HEK293 (cell line): ENCODE measurements around the gene PDF.
A peak's percentile ranks its signal among the peaks of the same experiment; 100 is the strongest.

Experiments used
- ATF2 ChIP-seq: fragments of 450-650 bp; formaldehyde crosslinking; IDR thresholded peaks from 2 replicates; pipeline ENCODE4 v1.5.1; 2016; ENCODE audit warnings: missing biosample characterization, missing genetic modification characterization, low read depth
- GLI2 ChIP-seq: fragments of 450-650 bp; formaldehyde crosslinking; IDR thresholded peaks from 2 replicates; pipeline ENCODE4; 2017; ENCODE audit warnings: missing biosample characterization, missing genetic modification characterization, low read depth, borderline replicate concordance
- GLI4 ChIP-seq: fragments of 450-650 bp; formaldehyde crosslinking; IDR thresholded peaks from 2 replicates; pipeline ENCODE4 v1.5.1; 2016; ENCODE audit warnings: missing biosample characterization, missing genetic modification characterization
- HOXA7 ChIP-seq: sonication (generic); formaldehyde crosslinking; IDR thresholded peaks from 2 replicates; pipeline ENCODE4 v1.8.1; 2022; ENCODE audit warnings: missing genetic modification reagents, borderline replicate concordance
- HOXD13 ChIP-seq: sonication (generic); formaldehyde crosslinking; IDR thresholded peaks from 2 replicates; pipeline ENCODE4 v1.8.0; 2022; ENCODE audit warnings: missing genetic modification reagents, borderline replicate concordance
- KLF16 ChIP-seq: fragments of 450-650 bp; formaldehyde crosslinking; IDR thresholded peaks from 2 replicates; pipeline ENCODE4 v1.5.1; 2017; ENCODE audit warnings: missing biosample characterization, missing genetic modification characterization
- PRDM1 ChIP-seq: fragments of 450-650 bp; formaldehyde crosslinking; IDR thresholded peaks from 2 replicates; pipeline ENCODE4; 2016; ENCODE audit warnings: missing biosample characterization, missing genetic modification characterization
- PRDM2 ChIP-seq: fragments of 450-650 bp; formaldehyde crosslinking; IDR thresholded peaks from 2 replicates; pipeline ENCODE4 v1.5.1; 2016; ENCODE audit warnings: missing biosample characterization, missing genetic modification characterization, borderline replicate concordance
- PRDM4 ChIP-seq: fragments of 450-650 bp; formaldehyde crosslinking; IDR thresholded peaks from 2 replicates; pipeline ENCODE4 v1.5.1; 2017; ENCODE audit warnings: missing biosample characterization, missing genetic modification characterization
- ZBTB1 ChIP-seq: fragments of 450-650 bp; formaldehyde crosslinking; IDR thresholded peaks from 2 replicates; pipeline ENCODE4 v1.5.1; 2016; ENCODE audit warnings: missing biosample characterization, missing genetic modification characterization
- ZBTB21 ChIP-seq: fragments of 450-650 bp; formaldehyde crosslinking; IDR thresholded peaks from 2 replicates; pipeline ENCODE4 v1.5.1; 2017; ENCODE audit warnings: missing biosample characterization, missing genetic modification characterization
- ZFHX2 ChIP-seq: fragments of 450-650 bp; formaldehyde crosslinking; conservative IDR thresholded peaks from 2 replicates; pipeline ENCODE4 v1.5.1; 2016; ENCODE audit warnings: missing biosample characterization, missing genetic modification characterization
- ZNF114 ChIP-seq: fragments of 450-650 bp; formaldehyde crosslinking; IDR thresholded peaks from 2 replicates; pipeline ENCODE4 v1.5.0; 2017; ENCODE audit warnings: missing biosample characterization, missing genetic modification characterization
- ZNF121 ChIP-seq: fragments of 450-650 bp; formaldehyde crosslinking; IDR thresholded peaks from 2 replicates; pipeline ENCODE4 v1.5.1; 2016; ENCODE audit warnings: missing biosample characterization, missing genetic modification characterization
- ZNF132 ChIP-seq: fragments of 450-650 bp; formaldehyde crosslinking; IDR thresholded peaks from 2 replicates; pipeline ENCODE4 v1.5.1; 2017; ENCODE audit warnings: missing biosample characterization, missing genetic modification characterization, borderline replicate concordance
- ZNF16 ChIP-seq: fragments of 450-650 bp; formaldehyde crosslinking; IDR thresholded peaks from 2 replicates; pipeline ENCODE4 v1.5.1; 2016; ENCODE audit warnings: low read depth, missing biosample characterization, missing genetic modification characterization
- ZNF174 ChIP-seq: fragments of 450-650 bp; formaldehyde crosslinking; IDR thresholded peaks from 2 replicates; pipeline ENCODE4 v1.5.0; 2017; ENCODE audit warnings: missing biosample characterization, mild to moderate bottlenecking, missing genetic modification characterization
- ZNF184 ChIP-seq: fragments of 450-650 bp; IDR thresholded peaks from 2 replicates; pipeline ENCODE4 v1.5.1; 2018; ENCODE audit warnings: missing biosample characterization, mild to moderate bottlenecking, missing genetic modification characterization
- ZNF398 ChIP-seq: fragments of 450-650 bp; formaldehyde crosslinking; IDR thresholded peaks from 2 replicates; pipeline ENCODE4 v1.5.1; 2017; ENCODE audit warnings: missing biosample characterization, missing genetic modification characterization
- ZNF416 ChIP-seq: fragments of 450-650 bp; formaldehyde crosslinking; IDR thresholded peaks from 2 replicates; pipeline ENCODE4 v1.5.1; 2016; ENCODE audit warnings: missing biosample characterization, missing genetic modification characterization
- ZNF488 ChIP-seq: fragments of 450-650 bp; formaldehyde crosslinking; IDR thresholded peaks from 2 replicates; pipeline ENCODE4 v1.5.1; 2016; ENCODE audit warnings: missing biosample characterization, missing genetic modification characterization
- ZNF513 ChIP-seq: fragments of 450-650 bp; IDR thresholded peaks from 2 replicates; pipeline ENCODE4 v1.5.1; 2018; ENCODE audit warnings: missing biosample characterization, missing genetic modification characterization
- ZNF549 ChIP-seq: fragments of 450-650 bp; IDR thresholded peaks from 2 replicates; pipeline ENCODE4 v1.5.1; 2018; ENCODE audit warnings: missing biosample characterization, missing genetic modification characterization, mild to moderate bottlenecking, inconsistent platforms, moderate library complexity
- ZNF555 ChIP-seq: fragments of 450-650 bp; formaldehyde crosslinking; conservative IDR thresholded peaks from 2 replicates; pipeline ENCODE4 v1.5.1; 2017; ENCODE audit warnings: missing biosample characterization, mild to moderate bottlenecking, missing genetic modification characterization, inconsistent platforms
- ZNF76 ChIP-seq: fragments of 450-650 bp; formaldehyde crosslinking; IDR thresholded peaks from 2 replicates; pipeline ENCODE4; 2016; ENCODE audit warnings: low read depth, missing biosample characterization, missing genetic modification characterization, borderline replicate concordance
- ZSCAN4 ChIP-seq: fragments of 450-650 bp; formaldehyde crosslinking; IDR thresholded peaks from 2 replicates; pipeline ENCODE4 v1.5.1; 2017; ENCODE audit warnings: missing biosample characterization, missing genetic modification characterization

PDF gene

GRCh38 chr16:69285240-69285639, 45.1 kb downstream of the PDF start (continued):
- TF ChIP-seq PRDM2 (tag by site-specific recombination), result no peak
- TF ChIP-seq GLI4 (tag by site-specific recombination), result no peak
- no peak for TF ChIP-seq ZNF114
- TF ChIP-seq ZNF488 (tag by site-specific recombination), result no peak
- TF ChIP-seq ZNF132 (tag by site-specific recombination), result no peak
- no peak for TF ChIP-seq PRDM4 (tag by site-specific recombination)
- TF ChIP-seq ZNF513, result no peak
- no peak for TF ChIP-seq ZNF549 (tag by site-specific recombination)
- TF ChIP-seq ZBTB21 (tag by site-specific recombination), result peak; percentile 50; the same call in 1 of the 2 replicates
- no peak for TF ChIP-seq ZNF121 (tag by site-specific recombination)
- TF ChIP-seq ZNF76 (tag by site-specific recombination), result no peak
- no peak for TF ChIP-seq ZFHX2 (tag by site-specific recombination)
- TF ChIP-seq ZNF174, result no peak
- no peak for TF ChIP-seq HOXD13 (CRISPR knock-in tag)
- TF ChIP-seq KLF16 (tag by site-specific recombination), result no peak
- TF ChIP-seq ZNF184 (tag by site-specific recombination), result no peak
- TF ChIP-seq ZNF416 (tag by site-specific recombination), result no peak
- TF ChIP-seq ZNF16 (tag by site-specific recombination), result no peak
- TF ChIP-seq ZBTB1 (tag by site-specific recombination), result no peak
- no peak for TF ChIP-seq HOXA7 (CRISPR knock-in tag)
- TF ChIP-seq ZNF555, result peak; percentile 67
- peak; percentile 33; the same call in 1 of the 2 replicates for TF ChIP-seq GLI2 (tag by site-specific recombination)
- no peak for TF ChIP-seq ZNF398 (tag by site-specific recombination)
- TF ChIP-seq PRDM1, result no peak
- TF ChIP-seq ATF2 (tag by site-specific recombination), result no peak
- TF ChIP-seq ZSCAN4 (tag by site-specific recombination), result no peak
